A673 (cell line): Measurements from ENCODE around the gene RICTOR. TPM values are rescaled to one million over a fixed set of nuclear protein-coding genes. Genes with fewer than 3 reads are reported as not detected.
A peak's percentile ranks its signal among the peaks of the same experiment; 100 is the strongest.
"Not testable (repeated sequence)": the region's sequence is repeated elsewhere in the genome, so short reads cannot be mapped to it uniquely, and the experiment has no call there.

Experiments used
- BruUV-seq: library from RNA; stranded (reverse); fragments of 400-500 nt; replicated peaks from 2 replicates; lab custom pipeline; 2021; lab: Mats Ljungman, UMichigan
- CTCF ChIA-PET: fragments of 300-600 bp; sonication (Branson Sonifier 250); formaldehyde crosslinking; loops from one replicate; lab custom pipeline; 2022; ENCODE audit warnings: antibody characterized with exemption; lab: Charles Lee
- POLR2A ChIA-PET: fragments of 300-600 bp; sonication (Branson Sonifier 250); formaldehyde crosslinking; loops from one replicate; lab custom pipeline; 2022; ENCODE audit warnings: antibody characterized with exemption; ENCODE audit not compliant: low non-redundant PET; lab: Charles Lee
- DNase-seq: peaks from one replicate; pipeline ENCODE4 v3.0.0-alpha.2; 2015; ENCODE audit warnings: low spot score
- H3K27ac ChIP-seq: fragments of 200-600 bp; sonication (generic); 2 replicates; pipeline ENCODE4 v1.5.1; 2016; ENCODE audit warnings: mixed run types, low read depth, mild to moderate bottlenecking, mixed read lengths, antibody characterized with exemption, low read length; ENCODE audit not compliant: poor library complexity, severe bottlenecking
- H3K27me3 ChIP-seq: fragments of 200-600 bp; sonication (generic); replicated peaks from 2 replicates; pipeline ENCODE4 v1.6.1; 2017; ENCODE audit warnings: mixed run types, low read depth, mild to moderate bottlenecking, mixed read lengths, antibody characterized with exemption, low read length; ENCODE audit not compliant: insufficient read depth, poor library complexity
- H3K36me3 ChIP-seq: fragments of 200-600 bp; sonication (generic); 2 replicates; pipeline ENCODE4 v1.6.1; 2016; ENCODE audit warnings: mixed run types, mild to moderate bottlenecking, mixed read lengths, antibody characterized with exemption, low read length; ENCODE audit not compliant: insufficient read depth, poor library complexity, severe bottlenecking
- H3K4me1 ChIP-seq: fragments of 200-600 bp; sonication (generic); 2 replicates; pipeline ENCODE4 v1.6.1; 2017; ENCODE audit warnings: mixed run types, mild to moderate bottlenecking, mixed read lengths, antibody characterized with exemption, low read length; ENCODE audit not compliant: insufficient read depth, poor library complexity, severe bottlenecking
- H3K4me3 ChIP-seq: fragments of 200-600 bp; sonication (generic); 2 replicates; pipeline ENCODE4 v1.5.1; 2016; ENCODE audit warnings: low read depth, mixed run types, mild to moderate bottlenecking, mixed read lengths, low read length; ENCODE audit not compliant: poor library complexity, severe bottlenecking
- H3K9me3 ChIP-seq: fragments of 200-600 bp; sonication (generic); 2 replicates; pipeline ENCODE4 v1.6.1; 2016; ENCODE audit warnings: mixed run types, low read depth, mild to moderate bottlenecking, mixed read lengths, antibody characterized with exemption, low read length; ENCODE audit not compliant: poor library complexity, severe bottlenecking
- EZH2 ChIP-seq: fragments of 200-600 bp; sonication (generic); IDR thresholded peaks from 2 replicates; pipeline ENCODE4 v1.6.1; 2017; ENCODE audit warnings: borderline replicate concordance, low read depth, mild to moderate bottlenecking, mixed read lengths, antibody characterized with exemption, low read length; ENCODE audit not compliant: poor library complexity, severe bottlenecking
- intact Hi-C: fragments of 100-400 bp; cut with micrococcal nuclease; formaldehyde crosslinking; loops from one replicate; pipeline ENCODE4 v1.10.0; 2022; ENCODE audit not compliant: unreplicated experiment
- total RNA-seq: library from RNA; stranded (reverse); gene quantifications from 2 replicates; pipeline ENCODE4 v1.2.3, GENCODE V29; 2021
- TF ChIP-seq, protein P1 (sequence below): fragments of 300-800, 200-600 bp; sonication (generic); conservative IDR thresholded peaks from 2 replicates; pipeline ENCODE4 v1.5.1; 2017; ENCODE audit warnings: low read depth, mild to moderate bottlenecking, antibody characterized with exemption, low read length, moderate library complexity, mixed read lengths

RICTOR gene
- total RNA-seq, 1 experiment from 2014 or later = 23.3 TPM

DNA sequence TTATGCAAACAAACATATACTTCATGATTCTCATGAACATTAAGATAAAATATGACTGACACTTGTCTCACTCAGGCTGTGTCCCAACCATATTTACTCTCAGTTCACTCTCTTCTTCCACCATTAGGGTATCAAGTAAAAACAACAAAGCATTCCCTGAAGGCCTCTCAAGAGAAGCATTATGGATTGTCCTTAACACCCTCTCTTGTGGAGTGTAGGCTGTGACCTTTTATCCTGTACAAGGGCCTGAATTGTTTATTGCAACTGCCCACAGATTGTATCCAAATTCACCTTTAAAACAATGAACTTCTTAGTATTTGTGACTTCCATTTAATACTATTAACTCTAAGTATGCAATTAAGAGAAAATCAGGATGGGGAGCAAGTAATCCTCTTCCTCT, 78.1 kb downstream of the RICTOR start:
- no peak for DNase-seq
- Histone ChIP-seq H3K9me3 (no peaks in the 10 kb centered on the region), H3K27ac (no peak overlapping the region), H3K27me3 (no peaks in the 10 kb centered on the region), H3K4me1 (no peaks in the 10 kb centered on the region), H3K36me3 (no peaks in the 10 kb centered on the region), H3K4me3 (no peak overlapping the region)
- no TSS peak for BruUV-seq
- no peak for TF ChIP-seq EZH2
- TF ChIP-seq, protein P1, sequence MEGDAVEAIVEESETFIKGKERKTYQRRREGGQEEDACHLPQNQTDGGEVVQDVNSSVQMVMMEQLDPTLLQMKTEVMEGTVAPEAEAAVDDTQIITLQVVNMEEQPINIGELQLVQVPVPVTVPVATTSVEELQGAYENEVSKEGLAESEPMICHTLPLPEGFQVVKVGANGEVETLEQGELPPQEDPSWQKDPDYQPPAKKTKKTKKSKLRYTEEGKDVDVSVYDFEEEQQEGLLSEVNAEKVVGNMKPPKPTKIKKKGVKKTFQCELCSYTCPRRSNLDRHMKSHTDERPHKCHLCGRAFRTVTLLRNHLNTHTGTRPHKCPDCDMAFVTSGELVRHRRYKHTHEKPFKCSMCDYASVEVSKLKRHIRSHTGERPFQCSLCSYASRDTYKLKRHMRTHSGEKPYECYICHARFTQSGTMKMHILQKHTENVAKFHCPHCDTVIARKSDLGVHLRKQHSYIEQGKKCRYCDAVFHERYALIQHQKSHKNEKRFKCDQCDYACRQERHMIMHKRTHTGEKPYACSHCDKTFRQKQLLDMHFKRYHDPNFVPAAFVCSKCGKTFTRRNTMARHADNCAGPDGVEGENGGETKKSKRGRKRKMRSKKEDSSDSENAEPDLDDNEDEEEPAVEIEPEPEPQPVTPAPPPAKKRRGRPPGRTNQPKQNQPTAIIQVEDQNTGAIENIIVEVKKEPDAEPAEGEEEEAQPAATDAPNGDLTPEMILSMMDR = no peak
- ChIA-PET POLR2A (no interaction called here), CTCF (no interaction called here)
- intact Hi-C loops = no loop called here

DNA sequence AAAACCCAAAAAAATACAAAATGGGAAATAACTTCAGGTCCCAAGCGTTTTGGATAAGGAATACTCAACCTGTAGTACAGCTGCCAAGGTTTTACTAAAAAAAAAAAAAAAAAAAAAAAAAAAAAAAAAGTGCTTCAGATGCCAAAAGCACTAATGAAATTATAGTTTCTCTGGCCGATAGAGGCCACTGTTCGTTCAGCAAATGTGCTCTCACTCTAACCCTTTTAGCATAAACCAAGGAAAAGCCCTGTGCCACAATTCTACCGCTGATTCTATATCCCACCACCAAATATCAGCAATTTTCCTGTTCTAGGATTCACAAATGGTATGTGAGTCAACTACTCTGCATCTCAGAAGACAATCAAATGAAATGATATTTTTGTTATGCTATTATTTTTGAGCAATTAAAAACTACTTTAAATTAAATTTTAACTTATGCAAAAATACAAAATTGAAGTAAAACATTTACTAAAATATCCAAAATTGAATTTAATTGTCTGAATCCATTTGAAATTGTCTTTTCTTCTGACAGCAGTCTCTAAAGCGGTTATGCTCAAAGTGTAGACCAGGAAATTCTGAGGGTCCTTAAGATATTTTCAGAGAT, 79.8 kb downstream of the RICTOR start:
- TF ChIP-seq, protein P1 = peak; percentile 56
- TF ChIP-seq EZH2 = no peak
- DNase-seq = peak; percentile 74
- POLR2A ChIA-PET = no interaction called here
- no peak overlapping the region for H3K27ac ChIP-seq
- CTCF ChIA-PET = interaction anchor here (0.6 to 0.7 kb wide), 5 partner anchors 85 to 227 kb away, joined by 3 to 14 read pairs (median 7); no protein-coding TSS in a partner anchor
- H3K27me3 ChIP-seq = no peaks in the 10 kb centered on the region
- peaks cover 4% of the 10 kb centered on the region for H3K36me3 ChIP-seq
- BruUV-seq = no TSS peak
- intact Hi-C loops = loop anchor here (5.0 kb wide), 1 partner anchor 78 kb away; the partner anchor contains the start of gene RICTOR
- no peaks in the 10 kb centered on the region for H3K9me3 ChIP-seq
- H3K4me3 ChIP-seq = no peak overlapping the region
- H3K4me1 ChIP-seq = no peaks in the 10 kb centered on the region

DNA sequence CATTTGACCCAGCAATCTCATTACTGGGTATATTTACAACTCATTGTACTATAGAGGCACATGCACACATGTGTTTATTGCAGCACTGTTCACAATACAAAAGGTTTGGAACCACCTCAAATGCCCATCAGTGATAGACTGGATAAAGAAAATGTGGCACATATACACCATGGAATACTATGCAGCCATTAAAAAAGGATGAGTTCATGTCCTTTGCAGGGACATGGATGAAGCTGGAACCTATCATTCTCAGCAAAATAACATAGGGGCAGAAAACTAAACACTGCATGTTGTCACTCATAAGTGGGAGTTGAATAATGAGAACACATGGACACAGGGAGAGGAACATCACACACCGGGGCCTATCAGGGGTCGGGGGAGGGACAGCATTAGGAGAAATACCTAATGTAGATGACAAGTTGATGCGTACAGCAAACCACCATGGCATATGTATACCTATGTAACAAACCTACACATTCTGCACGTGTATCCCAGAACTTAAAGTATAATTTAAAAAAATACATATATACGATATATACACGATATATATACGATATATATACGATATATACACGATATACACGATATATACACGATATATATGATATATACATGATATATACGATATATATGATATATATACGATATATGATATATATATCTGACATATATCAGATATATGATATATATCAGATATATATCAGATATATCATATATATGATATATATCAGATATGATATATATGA, 84.1 kb downstream of the RICTOR start:
- H3K9me3 ChIP-seq, POLR2A ChIA-PET, H3K27ac ChIP-seq, H3K36me3 ChIP-seq, H3K27me3 ChIP-seq, BruUV-seq, DNase-seq, H3K4me3 ChIP-seq, CTCF ChIA-PET, H3K4me1 ChIP-seq: not testable (repeated sequence)
- intact Hi-C loops = loop anchor here (5.0 kb wide), 1 partner anchor 82 kb away; the partner anchor contains the start of gene RICTOR
